Heart left ventricle (tissue), 16 donors: ENCODE measurements around the gene ATG16L2. TPM values are rescaled to one million over a fixed set of nuclear protein-coding genes. Genes with fewer than 3 reads are reported as not detected.

Source experiments
- ATAC-seq, 4 donors: fragments of 200-7000 bp; cut with Tn5 transposase; one replicate each; pipeline ENCODE4 v1.9.1; 2020 to 2022; ENCODE audit warnings: moderate library complexity in 4 of 4, mild to moderate bottlenecking in 3 of 4, moderate number of reproducible peaks in 1 of 4
- DNase-seq, 5 donors: peaks; one replicate each; pipeline ENCODE4 v3.0.0-alpha.2; 2020
- H3K27ac ChIP-seq, 12 donors: fragments of 200-600 bp; sonication (generic) in 4 of 12; one replicate each; pipeline versions ENCODE4 v1.5.0 to v1.8.0; 2016 to 2022; ENCODE audit warnings: mild to moderate bottlenecking in 2 of 12
- H3K27me3 ChIP-seq, 9 donors: fragments of 200-600 bp; sonication (generic) in 2 of 9; one replicate each; pipeline versions ENCODE4 v1.5.1 to v1.8.0; 2016 to 2022; ENCODE audit warnings: mild to moderate bottlenecking in 3 of 9
- H3K36me3 ChIP-seq, 9 donors: fragments of 200-600 bp; sonication (generic) in 2 of 9; one replicate each; pipeline versions ENCODE4 v1.5.0 to v1.8.0; 2018 to 2022; ENCODE audit warnings: mild to moderate bottlenecking in 2 of 9
- H3K4me1 ChIP-seq, 12 donors: fragments of 200-600 bp; sonication (generic) in 4 of 12; one replicate each; pipeline versions ENCODE4 v1.5.0 to v1.8.0; 2016 to 2022; ENCODE audit warnings: mild to moderate bottlenecking in 3 of 12
- H3K4me3 ChIP-seq, 12 donors: fragments of 200-600 bp; sonication (generic) in 4 of 12; one replicate each; pipeline versions ENCODE4 v1.5.0 to v1.8.0; 2017 to 2022; ENCODE audit warnings: mild to moderate bottlenecking in 9 of 12, moderate library complexity in 4 of 12
- H3K9me3 ChIP-seq, 12 donors: fragments of 200-600 bp; sonication (generic) in 4 of 12; one replicate each; pipeline versions ENCODE4 v1.5.0 to v1.8.0; 2016 to 2022; ENCODE audit warnings: mild to moderate bottlenecking in 1 of 12
- POLR2A ChIP-seq, 2 donors: fragments of 450-650 bp; IDR thresholded peaks; one replicate each; pipeline ENCODE4 v1.6.1; 2017; ENCODE audit warnings: antibody characterized with exemption in 2 of 2, mild to moderate bottlenecking in 2 of 2, moderate library complexity in 2 of 2
- WGBS, 4 donors: extraction: QIAGEN DNeasy Blood & Tissue Kit in 2 of 4; methylation state at CpG; one replicate each; pipeline versions ENCODE4 v1.1.5 to v1.1.7; 2013 to 2018; 5-methylcytosine and 5-hydroxymethylcytosine counted together
- intact Hi-C, 10 donors: fragments of 100-400 bp; cut with DNase I; formaldehyde crosslinking; loops; one replicate each; pipeline versions ENCODE4 v1.11.1 to v1.14.2; 2022
- polyA plus RNA-seq, 2 donors: library from polyadenylated mRNA; stranded (reverse); fragments of 200-250 nt; gene quantifications; one replicate each; pipeline ENCODE4 v1.2.3, GENCODE V29; 2013
- total RNA-seq, 9 donors: library from RNA; depleted of rRNA in 2 of 9; stranded (reverse); fragments of >200 nt in 2 of 9; fragmentation: NEBNext Ultra II Directional in 3 of 9; extraction: Animal tissue kit (Norgen Biotek cat#: 25700) in 3 of 9; gene quantifications; one replicate each; pipeline versions ENCODE4 v1.1.0 to v1.2.4, GENCODE V29; 2016 to 2023
- TF ChIP-seq, protein P1 (sequence below), 12 donors: fragments of 200-600 bp; sonication (generic) in 4 of 12; IDR thresholded peaks; one replicate each; pipeline versions ENCODE4 v1.5.0 to v1.8.0; 2018 to 2022; ENCODE audit warnings: antibody characterized with exemption in 12 of 12, mild to moderate bottlenecking in 5 of 12
- donor health status: ischemic (EF 13 %, LVEDD 7.1; RV severe dilation, severe dysfunction).
- donor health status: healthy with polysubstance abuse.
- donor health status: DM: no; HTN: yes; CAD: no.
- donor health status: DM: no; HTN: no; CAD: no.
- donor health status: ischemic (EF 25% LVEDD 6.9; RV normal size, moderate dysfunction).
- donor health status: ischemic (EF 25% LVEDD 5.7; RV mildly dilated, moderate dysfunction).
- donor health status: healthy.
- donor health status: DM: yes; HTN: yes; CAD: no.
- donor health status: ischemic (EF 35%, LVEDD 5.7; RV mildly dilated, moderate dysfunction).
- donor health status: nonischemic (EF 11% LVEDD 7.7; RV severe dilation, severe dysfunction).
- donor health status: DM: yes; HTN: yes; CAD: no.
- donor health status: PGD.
- donor health status: ischemic (EF 29% LVEDD 5.4; RV normal size, mild dysfunction).
- donor health status: nonischemic (EF 23%, LVEDD 6.1; RV moderate dilation, normal function).

The ATG16L2 gene
- total and polyA plus RNA-seq, 11 donors = 6.0 to 28.9 (median 13.2) TPM

DNA sequence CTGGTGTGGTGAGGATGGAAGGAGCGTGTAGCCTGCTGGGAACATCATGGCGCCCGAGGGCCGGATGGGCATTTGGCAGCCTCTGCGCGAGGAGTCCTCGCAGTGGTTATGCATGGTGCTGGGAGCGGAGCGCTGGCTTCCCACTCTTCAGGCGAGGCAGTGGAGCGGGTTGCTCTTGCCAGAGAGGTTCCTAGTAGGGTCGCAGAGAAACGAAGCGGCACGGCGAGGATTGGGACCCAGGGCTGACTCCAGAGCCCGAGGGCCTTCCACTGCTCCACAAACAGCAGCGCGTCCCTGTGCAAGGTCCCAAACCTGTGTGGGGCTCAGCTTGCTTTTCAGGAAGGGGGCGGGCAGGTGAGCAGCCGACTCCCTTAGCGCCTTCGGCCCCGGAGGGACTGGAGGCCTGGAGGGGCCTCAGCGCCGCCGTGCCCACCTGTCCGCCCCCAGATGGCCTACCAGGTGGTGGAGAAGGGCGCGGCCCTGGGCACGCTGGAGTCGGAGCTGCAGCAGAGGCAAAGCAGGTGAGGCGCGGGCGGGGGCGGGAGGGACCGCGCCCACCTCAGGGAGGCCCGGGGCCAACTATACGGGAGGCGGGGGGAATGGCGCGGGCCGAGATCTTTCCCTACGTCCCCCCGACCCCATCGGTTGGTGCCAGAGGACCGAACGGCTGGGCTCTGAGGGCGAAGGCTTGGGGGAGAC, 7.2 kb downstream of the ATG16L2 start:
- Histone ChIP-seq H3K27me3 (no peaks in the 10 kb centered on the region), H3K27ac (peak overlapping the region in 10 of 12 donors; percentile 35 to 79 (median 72)), H3K4me1 (peaks cover 2 to 24% (median 12%) of the 10 kb centered on the region in 12 donors), H3K9me3 (no peaks in the 10 kb centered on the region), H3K4me3 (peak overlapping the region; percentile 3 to 74 (median 56)), H3K36me3 (peaks cover 0 to 80% (median 20%) of the 10 kb centered on the region in 9 donors)
- TF ChIP-seq, protein P1, sequence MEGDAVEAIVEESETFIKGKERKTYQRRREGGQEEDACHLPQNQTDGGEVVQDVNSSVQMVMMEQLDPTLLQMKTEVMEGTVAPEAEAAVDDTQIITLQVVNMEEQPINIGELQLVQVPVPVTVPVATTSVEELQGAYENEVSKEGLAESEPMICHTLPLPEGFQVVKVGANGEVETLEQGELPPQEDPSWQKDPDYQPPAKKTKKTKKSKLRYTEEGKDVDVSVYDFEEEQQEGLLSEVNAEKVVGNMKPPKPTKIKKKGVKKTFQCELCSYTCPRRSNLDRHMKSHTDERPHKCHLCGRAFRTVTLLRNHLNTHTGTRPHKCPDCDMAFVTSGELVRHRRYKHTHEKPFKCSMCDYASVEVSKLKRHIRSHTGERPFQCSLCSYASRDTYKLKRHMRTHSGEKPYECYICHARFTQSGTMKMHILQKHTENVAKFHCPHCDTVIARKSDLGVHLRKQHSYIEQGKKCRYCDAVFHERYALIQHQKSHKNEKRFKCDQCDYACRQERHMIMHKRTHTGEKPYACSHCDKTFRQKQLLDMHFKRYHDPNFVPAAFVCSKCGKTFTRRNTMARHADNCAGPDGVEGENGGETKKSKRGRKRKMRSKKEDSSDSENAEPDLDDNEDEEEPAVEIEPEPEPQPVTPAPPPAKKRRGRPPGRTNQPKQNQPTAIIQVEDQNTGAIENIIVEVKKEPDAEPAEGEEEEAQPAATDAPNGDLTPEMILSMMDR (IDR thresholded peaks at IDR 0.05) = no peak
- no peak for TF ChIP-seq POLR2A (IDR thresholded peaks at IDR 0.05)
- ATAC-seq (peak in 1 of 4 donors; percentile 3), DNase-seq (peak in 2 of 5 donors; percentile 20 to 69)
- 43 to 50% (median 45%) methylated on average over 46 to 50 of the region's 50 CpGs for WGBS, 4 donors
- intact Hi-C loops = no loop called here

DNA sequence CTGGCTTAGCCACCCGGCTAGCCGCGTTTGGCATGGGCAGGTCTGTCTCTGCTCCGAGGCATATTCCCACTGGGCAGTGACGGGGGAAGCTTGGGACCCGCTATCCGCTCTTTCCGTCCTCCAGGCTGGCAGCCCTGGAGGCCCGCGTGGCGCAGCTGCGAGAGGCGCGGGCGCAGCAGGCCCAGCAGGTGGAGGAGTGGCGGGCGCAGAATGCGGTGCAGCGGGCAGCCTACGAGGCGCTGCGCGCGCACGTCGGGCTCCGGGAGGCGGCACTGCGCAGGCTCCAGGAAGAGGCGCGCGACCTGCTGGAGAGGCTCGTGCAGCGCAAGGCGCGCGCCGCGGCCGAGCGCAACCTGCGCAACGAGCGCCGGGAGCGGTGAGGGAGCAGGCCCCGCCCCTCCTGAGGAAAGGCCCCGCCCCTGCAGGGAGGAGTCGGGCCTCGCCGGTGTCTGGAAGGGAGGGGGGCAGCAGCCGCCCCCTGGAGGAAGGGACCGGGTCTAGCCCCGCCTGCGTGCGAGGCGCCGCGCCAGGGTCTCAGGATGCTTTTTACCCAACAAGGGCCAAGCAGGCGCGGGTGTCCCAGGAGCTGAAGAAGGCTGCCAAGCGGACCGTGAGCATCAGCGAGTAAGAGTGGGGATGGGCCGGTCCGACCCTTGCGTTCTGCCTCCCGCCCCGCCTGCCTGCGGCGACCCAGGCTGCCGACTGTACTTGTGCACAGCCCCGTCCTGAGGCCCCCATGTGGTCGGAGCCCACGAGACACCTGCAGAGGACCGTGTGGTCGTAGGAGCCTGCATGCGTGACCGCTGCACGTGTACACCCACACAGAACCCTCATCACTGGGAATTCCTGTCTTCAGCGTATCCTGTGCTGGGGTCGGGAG, 7.9 kb downstream of the ATG16L2 start:
- peaks cover 2 to 22% (median 10%) of the 10 kb centered on the region in 12 donors for H3K4me1 ChIP-seq
- H3K27me3 ChIP-seq = no peaks in the 10 kb centered on the region
- TF ChIP-seq, protein P1 (IDR thresholded peaks at IDR 0.05) = peak in 10 of 12 donors; percentile 17 to 52 (median 26)
- peak in 1 of 2 donors; percentile 59 for TF ChIP-seq POLR2A (IDR thresholded peaks at IDR 0.05)
- ATAC-seq (peak; percentile 49 to 86 (median 78)), DNase-seq (peak; percentile 89 to 95 (median 90))
- peak overlapping the region in 11 of 12 donors; percentile 22 to 79 (median 71) for H3K27ac ChIP-seq
- 9 to 28% (median 11%) methylated on average over 8 to 82 of the region's 82 CpGs for WGBS, 4 donors
- H3K9me3 ChIP-seq = no peaks in the 10 kb centered on the region
- H3K4me3 ChIP-seq = peak overlapping the region; percentile 3 to 74 (median 56)
- peaks cover 0 to 82% (median 20%) of the 10 kb centered on the region in 9 donors for H3K36me3 ChIP-seq
- intact Hi-C loops = no loop called here

DNA sequence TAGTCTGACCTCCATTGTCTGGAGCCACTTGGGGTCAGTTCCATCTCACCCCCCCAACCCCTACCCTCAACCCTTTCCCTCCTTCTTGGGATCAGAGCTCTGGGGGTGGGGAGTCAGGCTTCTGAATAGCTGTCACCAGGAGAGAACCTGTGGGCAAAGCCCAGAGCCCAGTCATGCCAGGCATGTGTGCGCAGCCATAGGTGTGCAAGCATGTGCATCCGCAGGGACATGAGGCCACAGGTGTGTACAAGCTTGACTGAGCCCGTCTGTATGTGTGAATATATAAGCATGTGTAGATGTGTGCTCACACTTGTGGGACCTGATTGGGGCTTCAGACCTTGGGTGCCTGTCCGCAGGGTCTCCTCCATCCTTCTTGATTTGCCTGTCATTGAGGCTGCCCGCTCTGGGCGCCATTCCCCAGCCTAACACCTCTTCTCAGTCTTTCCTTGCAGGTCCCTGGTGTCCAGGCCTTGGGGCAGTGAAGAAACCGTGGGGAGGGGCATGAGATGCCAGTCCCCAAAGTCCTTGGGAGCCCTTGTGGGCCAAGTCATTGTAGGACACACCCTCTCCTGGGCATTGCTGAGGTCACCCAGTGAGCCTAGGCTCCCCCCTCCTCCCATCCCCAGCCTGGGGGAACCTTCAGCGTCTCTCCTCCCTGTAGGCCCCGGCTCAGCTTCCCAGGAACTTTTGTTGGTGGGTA, 9.0 kb downstream of the ATG16L2 start:
- Histone ChIP-seq H3K4me1 (peaks cover 3 to 33% (median 14%) of the 10 kb centered on the region in 12 donors), H3K36me3 (peaks cover 0 to 74% (median 13%) of the 10 kb centered on the region in 9 donors), H3K27me3 (no peaks in the 10 kb centered on the region), H3K27ac (peak overlapping the region in 6 of 12 donors; percentile 22 to 79 (median 68)), H3K4me3 (no peak overlapping the region), H3K9me3 (no peaks in the 10 kb centered on the region)
- 89 to 94% (median 93%) methylated on average over 7 to 9 of the region's 9 CpGs for WGBS, 4 donors
- DNase-seq (peak in 2 of 5 donors; percentile 19 to 58), ATAC-seq (no peak)
- no peak for TF ChIP-seq POLR2A (IDR thresholded peaks at IDR 0.05)
- TF ChIP-seq, protein P1 (IDR thresholded peaks at IDR 0.05) = no peak
- intact Hi-C loops = no loop called here
